ENCODE data around the gene FCER2.

The FCER2 gene

GRCh38 chr19:7678971-7679751 is 22.8 kb downstream of the FCER2 start:
- Mint-ChIP-seq H3K27me3 (peaks cover 45% of the 10 kb centered on the region), H3K4me1 (peaks cover 76% of the 10 kb centered on the region)
- peak; percentile 66 to 74 for DNase-seq

DNA sequence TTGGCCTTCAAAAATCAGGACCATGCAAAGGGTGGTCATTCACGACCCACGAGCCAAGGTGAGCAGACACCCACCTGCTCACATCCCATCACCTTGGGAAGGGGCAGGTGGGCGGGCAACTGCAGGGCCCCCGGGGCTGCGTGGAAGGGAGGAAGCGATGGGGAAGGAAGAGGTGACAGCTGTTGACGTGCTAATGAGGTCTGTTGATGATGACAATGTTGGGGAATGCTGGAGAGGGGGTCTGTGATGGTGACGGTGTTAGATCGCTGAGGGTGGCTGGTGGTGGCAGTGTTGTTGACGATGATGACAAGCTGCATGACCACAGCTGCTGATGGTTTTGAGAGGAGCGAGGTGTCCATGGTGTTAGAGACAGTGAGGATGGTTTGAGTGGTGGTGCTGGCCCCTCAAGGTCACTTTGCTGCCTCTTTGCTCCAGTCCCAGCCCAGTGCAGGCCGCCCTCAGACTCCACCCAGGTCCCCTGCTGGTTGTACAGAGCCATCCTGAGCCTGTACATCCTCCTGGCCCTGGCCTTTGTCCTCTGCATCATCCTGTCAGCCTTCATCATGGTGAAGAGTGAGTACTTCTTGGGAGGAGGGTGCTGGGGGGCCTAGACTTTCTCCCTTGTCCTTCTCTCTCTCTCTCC is 24.1 kb downstream of the FCER2 start:
- Mint-ChIP-seq H3K27ac (no peak overlapping the region), H3K4me1 (peaks cover 76% of the 10 kb centered on the region)

More at GRCh38 chr19:7678971-7679751, 22.8 kb downstream of the FCER2 start:
- Mint-ChIP-seq H3K4me3 (peak overlapping the region; percentile 46 to 99), H3K27ac (peak overlapping the region; percentile 1 to 50), H3K9me3 (no peaks in the 10 kb centered on the region)
- peak; percentile 75 for ATAC-seq

DNA sequence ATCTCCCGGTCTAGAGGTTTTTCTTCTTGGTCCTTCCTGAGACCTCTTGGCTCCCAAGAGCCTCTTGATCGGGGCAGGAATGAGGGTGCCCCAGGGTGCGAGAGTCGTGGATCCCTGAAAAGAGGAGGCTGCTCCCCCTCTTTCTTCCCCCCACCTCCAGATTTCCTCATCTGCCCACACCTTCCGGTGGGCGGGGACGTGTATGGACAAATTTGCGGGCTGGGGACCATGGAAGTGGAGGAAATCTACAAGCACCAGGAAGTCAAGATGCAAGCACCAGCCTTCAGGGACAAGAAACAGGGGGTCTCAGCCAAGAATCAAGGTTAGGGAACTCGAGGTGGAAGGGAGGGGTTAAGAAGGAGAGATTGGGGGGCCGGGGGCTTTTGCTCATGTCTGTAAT is 25.1 kb downstream of the FCER2 start, which contains the start of gene MCEMP1:
MCEMP1 (plus strand) TSS at position 237 of the 400 bp plus-strand sequence; CDS start at position 268, 31 bp downstream.
- no peak for ATAC-seq
- H3K4me3 Mint-ChIP-seq = peak within 1 kb of the TSS in 1 of 2 donors; percentile 67
- DNase-seq = no peak
- peaks cover 67% of the 10 kb centered on the region for H3K4me1 Mint-ChIP-seq
- peaks cover 55% of the 10 kb centered on the region for H3K27me3 Mint-ChIP-seq
- no peaks in the 10 kb centered on the region for H3K9me3 Mint-ChIP-seq
- H3K27ac Mint-ChIP-seq = no peak within 1 kb of the TSS

More for the DNA sequence above, 24.1 kb downstream of the FCER2 start:
- ATAC-seq = no peak
- peaks cover 50% of the 10 kb centered on the region for H3K27me3 Mint-ChIP-seq
- H3K4me3 Mint-ChIP-seq = peak overlapping the region in 1 of 2 donors; percentile 23
- no peaks in the 10 kb centered on the region for H3K9me3 Mint-ChIP-seq
- no peak for DNase-seq

GRCh38 chr19:7676376-7676775 is 25.6 kb downstream of the FCER2 start:
- H3K4me3 Mint-ChIP-seq = peak overlapping the region in 1 of 2 donors; percentile 67
- DNase-seq = no peak
- ATAC-seq = no peak
- H3K4me1 Mint-ChIP-seq = peaks cover 62% of the 10 kb centered on the region
- H3K9me3 Mint-ChIP-seq = no peaks in the 10 kb centered on the region
- peaks cover 59% of the 10 kb centered on the region for H3K27me3 Mint-ChIP-seq
- H3K27ac Mint-ChIP-seq = no peak overlapping the region

DNA sequence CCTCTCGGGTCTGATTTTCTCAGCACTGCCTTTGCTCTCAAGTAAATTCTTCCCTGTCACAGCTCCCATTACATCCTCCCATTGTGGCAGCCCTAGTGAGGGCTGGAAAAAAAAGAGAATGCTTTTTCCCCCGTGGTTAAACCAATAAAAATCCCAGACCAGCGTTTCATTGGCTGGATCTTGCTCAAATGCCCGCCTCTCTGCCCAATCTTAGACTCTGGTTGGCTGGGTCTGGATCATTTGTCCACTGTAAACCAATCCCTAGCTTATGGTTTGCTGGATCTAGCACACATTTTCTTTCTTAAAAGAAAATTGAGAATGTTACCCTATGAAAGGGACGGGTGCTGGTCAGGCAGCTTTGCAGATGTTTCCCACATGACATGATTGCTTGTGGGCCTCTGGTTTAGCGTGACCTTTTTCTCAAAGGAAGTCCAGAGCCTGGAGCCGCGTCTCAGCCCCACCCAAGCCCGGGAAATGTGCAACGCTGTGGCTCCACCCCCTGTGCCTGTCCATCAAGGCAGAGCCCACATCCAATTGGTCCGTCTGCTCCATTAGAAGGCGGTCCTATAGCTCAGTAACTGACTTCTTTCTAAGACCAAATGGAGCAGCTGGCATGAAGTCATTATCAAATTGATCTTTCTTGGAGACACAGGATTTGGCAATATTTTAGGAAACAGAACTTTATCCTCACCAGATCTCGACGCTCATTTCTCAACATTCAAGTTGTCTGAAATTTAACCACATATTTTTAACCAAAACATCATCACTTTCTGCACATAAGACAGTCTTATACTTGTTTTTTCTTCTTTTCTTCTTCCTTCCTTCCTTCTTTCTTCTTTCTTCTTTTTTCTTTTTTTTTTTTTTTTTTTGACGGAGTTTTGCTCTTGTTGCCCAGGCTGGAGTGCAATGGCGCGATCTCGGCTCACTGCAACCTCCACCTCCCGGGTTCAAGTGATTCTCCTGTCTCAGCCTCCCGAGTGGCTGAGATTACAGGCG is 27.6 kb downstream of the FCER2 start:
- no peaks in the 10 kb centered on the region for H3K9me3 Mint-ChIP-seq
- DNase-seq (no peak), ATAC-seq (peak; percentile 38)
- H3K4me3 Mint-ChIP-seq = no peak overlapping the region
- peaks cover 80% of the 10 kb centered on the region for H3K27me3 Mint-ChIP-seq
- peaks cover 62% of the 10 kb centered on the region for H3K4me1 Mint-ChIP-seq
- no peak overlapping the region for H3K27ac Mint-ChIP-seq

DNA sequence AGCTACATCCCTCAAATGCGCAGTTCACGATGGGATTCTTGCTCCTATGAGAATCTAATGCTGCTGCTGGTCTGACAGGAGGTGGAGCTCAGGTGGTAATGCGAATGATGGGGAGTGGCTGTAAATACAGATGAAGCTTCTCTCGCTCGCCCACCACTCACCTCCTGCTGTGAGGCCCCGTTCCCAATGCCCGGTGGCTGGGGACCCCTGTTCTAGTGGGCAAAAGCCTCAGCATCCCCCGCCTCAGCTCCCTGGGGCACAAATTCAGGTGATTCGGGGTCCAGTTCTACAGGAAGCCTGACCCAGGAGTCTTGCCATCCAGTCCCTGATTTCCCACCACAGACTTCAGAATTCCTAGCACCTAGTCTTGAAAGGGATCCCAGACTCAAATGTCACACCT is 29.4 kb downstream of the FCER2 start:
- Mint-ChIP-seq H3K9me3 (no peaks in the 10 kb centered on the region), H3K27ac (no peak overlapping the region), H3K4me1 (peaks cover 48% of the 10 kb centered on the region), H3K4me3 (no peak overlapping the region), H3K27me3 (peaks cover 76% of the 10 kb centered on the region)
- DNase-seq (no peak), ATAC-seq (no peak)

- Mint-ChIP-seq H3K27me3 (peaks cover 70% of the 10 kb centered on the region), H3K9me3 (no peaks in the 10 kb centered on the region), H3K4me3 (peak overlapping the region; percentile 83 to 90), H3K4me1 (peaks cover 31% of the 10 kb centered on the region), H3K27ac (peak overlapping the region in 1 of 2 donors; percentile 71)
- ATAC-seq (no peak), DNase-seq (no peak)
These were observed 31.1 kb downstream of the FCER2 start for GRCh38 chr19:7670790-7671189.

DNA sequence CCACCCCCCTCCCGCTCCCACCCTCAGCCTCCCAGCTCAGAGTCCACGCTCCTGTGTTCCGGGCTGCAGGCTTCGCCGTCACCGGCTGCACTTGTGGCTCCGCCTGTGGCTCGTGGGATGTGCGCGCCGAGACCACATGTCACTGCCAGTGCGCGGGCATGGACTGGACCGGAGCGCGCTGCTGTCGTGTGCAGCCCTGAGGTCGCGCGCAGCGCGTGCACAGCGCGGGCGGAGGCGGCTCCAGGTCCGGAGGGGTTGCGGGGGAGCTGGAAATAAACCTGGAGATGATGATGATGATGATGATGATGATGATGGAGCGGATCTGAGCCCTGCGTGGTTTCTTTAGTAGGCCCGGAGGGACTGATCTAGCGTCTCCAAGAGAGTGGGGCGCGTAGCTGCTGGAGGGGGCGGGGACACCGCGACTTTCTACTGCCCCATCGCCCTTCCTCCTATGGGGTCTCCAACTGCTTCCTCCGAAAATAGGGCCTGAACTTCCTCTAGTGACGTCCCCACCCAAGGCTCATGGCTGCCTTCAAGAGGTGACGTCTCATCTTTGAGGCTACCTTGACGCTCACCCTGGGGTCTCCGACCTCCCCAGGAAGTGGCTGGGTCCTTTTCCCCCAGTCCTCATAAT is 31.7 kb downstream of the FCER2 start:
- peak overlapping the region; percentile 83 to 90 for H3K4me3 Mint-ChIP-seq
- H3K4me1 Mint-ChIP-seq = peaks cover 28% of the 10 kb centered on the region
- no peaks in the 10 kb centered on the region for H3K9me3 Mint-ChIP-seq
- peak; percentile 69 for ATAC-seq
- H3K27me3 Mint-ChIP-seq = peaks cover 64% of the 10 kb centered on the region
- peak overlapping the region in 1 of 2 donors; percentile 76 for H3K27ac Mint-ChIP-seq
- DNase-seq = no peak

- no peaks in the 10 kb centered on the region for H3K9me3 Mint-ChIP-seq
- no peak for ATAC-seq
- H3K4me1 Mint-ChIP-seq = peaks cover 26% of the 10 kb centered on the region
- H3K27me3 Mint-ChIP-seq = peaks cover 58% of the 10 kb centered on the region
- H3K27ac Mint-ChIP-seq = no peak overlapping the region
- peak overlapping the region in 1 of 2 donors; percentile 90 for H3K4me3 Mint-ChIP-seq
- no peak for DNase-seq
These were observed 32.3 kb downstream of the FCER2 start for GRCh38 chr19:7669641-7670040.

GRCh38 chr19:7668842-7669241 is 33.1 kb downstream of the FCER2 start, which contains the start of gene RETN:
Gene RETN, plus strand, starts transcription at chr19:7669049. Its CDS starts 278 bp downstream, at chr19:7669327.
- DNase-seq (no peak), ATAC-seq (peak; percentile 66)
- H3K27ac Mint-ChIP-seq = no peak within 1 kb of the TSS
- H3K4me3 Mint-ChIP-seq = peak within 1 kb of the TSS; percentile 19 to 90
- peaks cover 18% of the 10 kb centered on the region for H3K4me1 Mint-ChIP-seq
- no peaks in the 10 kb centered on the region for H3K9me3 Mint-ChIP-seq
- peaks cover 50% of the 10 kb centered on the region for H3K27me3 Mint-ChIP-seq

- Mint-ChIP-seq H3K9me3 (no peaks in the 10 kb centered on the region), H3K4me3 (no peak overlapping the region), H3K27me3 (peaks cover 25% of the 10 kb centered on the region), H3K4me1 (peaks cover 11% of the 10 kb centered on the region), H3K27ac (no peak overlapping the region)
- ATAC-seq = no peak
- no peak for DNase-seq
These were observed 36.9 kb downstream of the FCER2 start for GRCh38 chr19:7665076-7665475.

- Mint-ChIP-seq H3K27me3 (peaks cover 12% of the 10 kb centered on the region), H3K27ac (no peak overlapping the region), H3K4me1 (no peaks in the 10 kb centered on the region), H3K9me3 (no peaks in the 10 kb centered on the region), H3K4me3 (no peak overlapping the region)
- ATAC-seq = no peak
- DNase-seq = no peak
These were observed 38.2 kb downstream of the FCER2 start for GRCh38 chr19:7663706-7664105.

- no peak for ATAC-seq
- peaks cover 10% of the 10 kb centered on the region for H3K27me3 Mint-ChIP-seq
- peaks cover 9% of the 10 kb centered on the region for H3K4me1 Mint-ChIP-seq
- no peaks in the 10 kb centered on the region for H3K9me3 Mint-ChIP-seq
- H3K4me3 Mint-ChIP-seq = no peak overlapping the region
- no peak for DNase-seq
- peak overlapping the region in 1 of 2 donors; percentile 71 for H3K27ac Mint-ChIP-seq
These were observed 39.3 kb downstream of the FCER2 start for GRCh38 chr19:7662657-7663056.

DNA sequence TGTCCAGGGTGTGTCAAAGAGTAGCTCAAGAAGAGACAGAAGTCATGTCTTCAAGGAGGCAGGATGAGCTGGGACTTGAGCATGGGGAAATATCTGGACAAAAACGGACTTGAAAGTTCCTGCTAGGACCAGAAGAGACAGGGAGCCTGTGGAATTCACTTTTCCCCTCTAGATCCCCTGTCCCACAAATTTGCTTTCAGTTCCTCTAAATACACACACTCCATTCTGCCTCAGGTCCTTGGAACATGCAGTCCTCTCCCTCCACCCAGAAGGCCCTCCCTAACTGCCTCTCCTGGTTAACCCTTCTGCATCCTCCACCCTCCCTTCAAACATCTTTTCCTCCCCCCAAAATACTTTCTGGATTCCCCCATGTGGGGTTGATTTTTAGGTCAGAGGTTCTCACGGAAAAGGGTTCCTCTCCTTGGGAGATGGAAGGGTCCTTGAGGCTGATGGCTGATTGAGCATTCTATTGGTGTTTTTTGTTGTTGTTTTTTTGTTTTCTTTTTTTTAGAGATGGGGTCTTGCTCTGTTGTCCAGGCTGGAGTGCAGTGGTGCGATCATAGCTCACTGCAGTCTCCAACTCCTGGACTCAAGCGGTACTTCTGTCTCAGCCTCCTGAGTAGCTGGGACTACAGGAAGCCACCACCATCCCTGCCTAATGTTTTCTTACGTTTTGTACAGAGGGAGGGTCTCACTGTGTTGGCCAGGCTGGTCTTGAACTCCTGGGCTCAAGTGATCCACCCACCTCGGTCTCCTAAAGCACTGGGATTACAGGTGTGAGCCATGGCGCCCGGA is 40.0 kb downstream of the FCER2 start:
- peaks cover 7% of the 10 kb centered on the region for H3K27me3 Mint-ChIP-seq
- no peaks in the 10 kb centered on the region for H3K9me3 Mint-ChIP-seq
- H3K27ac Mint-ChIP-seq = peak overlapping the region in 1 of 2 donors; percentile 63
- DNase-seq (no peak), ATAC-seq (no peak)
- no peak overlapping the region for H3K4me3 Mint-ChIP-seq
- peaks cover 16% of the 10 kb centered on the region for H3K4me1 Mint-ChIP-seq
